Forelimb muscle (tissue), 1 donor: Measurements from ENCODE around the gene ZNF618. TPM values are rescaled to one million over a fixed set of nuclear protein-coding genes. Genes with fewer than 3 reads are reported as not detected.

Experiments
- DNase-seq: peaks from one replicate; pipeline ENCODE4 v3.0.0-alpha.2; 2013; ENCODE audit warnings: low read depth
- polyA plus RNA-seq: library from polyadenylated mRNA; unstranded; fragments of 120-200 nt; gene quantifications from one replicate; pipeline ENCODE4 v1.2.1, GENCODE V29; 2013; ENCODE audit not compliant: insufficient read length

The ZNF618 gene
- polyA plus RNA-seq, 1 donor: 13.2 TPM

DNA sequence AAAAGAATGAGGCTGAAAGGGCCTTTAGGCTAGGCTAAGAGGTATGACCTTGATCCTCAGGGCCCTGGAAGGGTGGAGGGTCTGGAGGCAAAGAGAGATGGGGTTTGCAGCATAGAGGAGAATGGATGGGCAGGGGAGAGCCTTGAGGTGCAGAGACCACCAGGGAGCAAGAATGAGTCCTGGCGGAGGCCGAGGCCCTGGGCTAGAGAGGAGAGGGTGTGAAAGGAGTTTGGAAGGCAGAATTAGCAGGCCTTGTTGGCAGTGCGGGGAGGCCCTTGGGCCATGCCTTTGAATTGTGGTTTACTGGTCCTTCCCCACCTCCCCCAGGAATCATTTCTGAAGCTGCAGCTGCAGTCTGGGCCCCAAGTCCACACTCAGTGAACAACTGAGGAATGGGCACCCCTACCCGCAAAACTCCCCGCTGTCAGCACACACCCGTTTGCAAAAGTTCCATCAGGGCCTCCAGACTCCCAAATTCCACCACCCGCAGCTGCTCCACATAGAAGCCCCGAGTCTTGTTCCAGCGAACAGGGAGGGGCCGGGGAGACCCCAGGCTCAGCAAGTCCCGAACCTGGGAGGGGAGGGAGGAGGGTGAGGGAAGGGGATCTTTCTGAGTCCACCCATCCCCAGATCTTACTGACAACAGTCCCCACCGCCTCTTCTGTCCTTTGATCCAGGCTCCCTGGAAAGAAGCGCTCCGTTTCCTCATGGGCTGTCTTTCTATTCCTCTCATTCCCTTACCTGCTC lies 220.9 kb downstream of the ZNF618 start:
- no peak for DNase-seq

DNA sequence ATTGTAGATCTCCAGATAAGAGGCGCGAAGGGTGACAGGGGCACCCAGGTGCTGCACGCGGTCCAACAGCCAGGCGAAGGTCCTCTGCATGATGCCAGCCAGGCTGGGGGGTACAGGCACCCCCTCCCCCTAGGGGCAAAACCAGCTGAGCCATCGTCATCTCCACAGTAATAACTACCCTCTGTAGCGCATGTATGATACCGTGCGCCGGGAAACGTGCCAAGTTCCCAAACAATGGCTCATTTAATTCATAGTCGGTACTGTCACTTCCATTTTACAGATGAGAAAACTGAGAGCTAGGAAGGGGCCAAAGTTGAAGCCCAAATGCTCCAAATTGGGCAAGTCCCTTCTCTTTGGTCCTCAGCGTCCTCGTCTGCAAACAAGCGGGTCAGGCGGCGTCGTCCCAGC lies 221.5 kb downstream of the ZNF618 start:
- no peak for DNase-seq

DNA sequence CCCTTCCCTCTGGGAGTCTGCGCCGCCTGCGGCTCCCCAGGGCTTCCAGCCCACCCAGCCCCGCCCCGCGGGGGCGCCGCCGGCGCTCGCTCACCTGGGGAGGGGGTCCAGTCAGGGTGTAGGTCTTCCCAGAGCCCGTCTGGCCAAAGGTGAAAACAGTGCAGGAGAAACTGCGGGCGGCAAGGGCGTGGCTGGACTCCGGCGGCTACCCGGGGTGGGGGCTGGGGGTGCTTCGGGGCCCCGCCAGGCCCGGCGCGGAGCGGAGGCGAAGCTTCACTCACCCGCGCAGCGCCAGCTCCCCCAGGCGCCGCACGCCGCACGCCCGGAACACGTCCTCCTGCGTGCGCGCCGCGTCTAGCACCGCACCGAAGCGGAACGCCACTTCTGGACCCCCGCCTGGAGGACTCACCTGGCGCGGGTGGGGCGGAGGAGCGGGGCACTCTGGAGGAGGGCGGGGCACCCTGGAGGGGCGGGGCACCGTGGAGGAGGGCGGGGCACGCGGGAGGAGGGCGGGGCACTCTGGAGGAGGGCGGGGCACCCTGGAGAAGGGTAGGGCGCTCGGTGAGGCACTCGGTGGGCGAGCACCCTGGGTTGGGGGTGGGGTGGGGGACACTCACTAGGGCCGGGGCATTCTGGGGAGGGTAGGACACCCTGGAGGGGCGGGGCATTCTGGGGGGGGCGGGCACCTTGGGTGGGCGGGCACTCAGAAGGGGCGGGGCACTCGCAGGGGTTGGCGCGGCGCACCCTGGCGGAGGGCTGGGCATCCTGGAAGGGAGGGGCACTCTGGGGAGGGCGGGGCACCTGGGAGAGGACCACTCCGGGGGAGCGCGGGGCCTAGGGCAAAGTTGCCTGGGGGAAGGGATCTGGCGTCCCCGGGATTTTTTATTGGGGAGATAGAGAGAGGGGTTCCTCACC lies 222.2 kb downstream of the ZNF618 start:
- DNase-seq: no peak

DNA sequence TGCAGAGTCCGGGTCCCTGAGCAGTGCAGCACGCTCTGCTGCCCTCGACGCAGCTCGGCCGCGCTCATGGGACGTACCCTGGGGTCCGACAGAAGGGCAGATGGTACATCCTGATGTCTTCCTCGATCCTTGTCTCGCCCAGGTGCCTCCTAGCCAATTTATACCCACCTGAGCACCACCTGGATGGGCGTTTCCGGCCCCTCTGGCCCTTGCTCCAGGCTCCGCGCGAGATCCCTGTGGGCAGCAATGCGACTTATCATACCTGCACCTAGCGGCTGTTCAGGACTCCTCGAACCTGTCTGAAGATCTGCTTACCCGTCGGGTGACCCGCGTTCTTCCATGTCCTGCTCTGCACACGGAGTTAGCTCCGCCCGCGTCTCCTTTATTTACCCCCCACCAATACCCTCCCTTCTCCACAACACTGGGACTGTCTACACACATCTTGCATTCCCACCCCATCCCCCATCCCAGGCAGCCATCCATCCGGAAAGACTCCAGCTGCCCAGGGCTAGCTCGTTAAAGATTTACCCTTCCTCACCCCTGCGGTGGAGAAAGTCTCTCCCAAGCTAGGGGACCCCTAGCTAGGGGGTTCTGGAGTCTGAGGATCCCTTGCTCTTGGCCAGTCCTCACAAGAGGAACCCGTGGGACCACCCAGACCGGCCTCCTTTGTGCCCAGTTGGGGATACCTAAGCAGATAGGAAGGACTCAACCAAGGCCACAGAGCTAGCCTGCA lies 223.0 kb downstream of the ZNF618 start, which contains the start of gene KIF12:
Gene KIF12, minus strand, starts transcription at position 357 of the 733 bp plus-strand sequence. Its CDS starts 16 bp downstream, at position 341.
- DNase-seq: no peak

DNA sequence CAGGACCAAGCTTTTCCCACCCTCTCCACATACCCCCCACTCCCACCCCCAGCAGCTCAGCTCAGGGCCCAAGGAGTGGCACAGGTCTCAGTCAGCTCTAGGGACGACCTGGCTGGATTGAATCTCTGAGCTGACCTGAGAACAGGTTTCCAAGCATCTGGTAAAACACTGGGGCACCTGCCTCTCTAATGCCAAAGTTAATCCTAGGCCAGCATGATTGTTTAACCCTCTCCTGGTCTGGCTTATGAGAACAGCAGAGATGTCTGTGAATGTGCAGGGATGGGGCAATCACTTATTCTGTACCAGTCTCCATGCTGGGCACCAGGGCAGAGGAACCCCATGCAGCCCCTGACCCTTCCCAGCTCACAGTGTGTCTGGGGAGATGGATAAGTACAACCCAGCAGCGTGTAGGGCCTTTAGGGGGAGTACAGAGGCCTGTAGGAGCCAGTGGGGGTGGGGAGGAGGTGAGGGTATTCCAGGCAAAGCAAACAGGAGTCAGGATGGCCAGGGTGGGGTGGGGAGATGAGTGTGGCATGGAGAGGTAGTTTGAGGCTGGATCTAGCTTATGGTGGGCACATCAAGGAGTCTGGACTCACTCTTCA lies 223.7 kb downstream of the ZNF618 start:
- no peak for DNase-seq

DNA sequence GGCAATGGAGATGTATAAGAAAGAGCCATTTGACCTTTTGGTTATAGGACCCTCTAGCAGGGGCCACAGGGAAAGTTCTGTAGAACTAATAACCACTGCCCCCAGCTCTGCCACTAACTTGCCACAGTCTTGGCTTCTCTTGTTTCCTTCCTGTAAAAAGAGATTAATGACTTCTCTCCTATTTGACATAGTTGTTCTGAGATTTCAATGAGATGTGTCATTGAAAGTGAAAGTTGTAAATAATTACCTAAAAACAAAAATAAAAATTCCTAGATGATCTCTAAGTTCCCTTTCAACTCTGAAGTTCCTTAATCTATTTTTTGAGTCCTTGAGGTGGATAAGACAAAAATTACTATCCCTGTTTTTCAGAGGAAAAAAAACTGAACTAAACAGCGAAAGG lies 224.4 kb downstream of the ZNF618 start:
- no peak for DNase-seq

DNA sequence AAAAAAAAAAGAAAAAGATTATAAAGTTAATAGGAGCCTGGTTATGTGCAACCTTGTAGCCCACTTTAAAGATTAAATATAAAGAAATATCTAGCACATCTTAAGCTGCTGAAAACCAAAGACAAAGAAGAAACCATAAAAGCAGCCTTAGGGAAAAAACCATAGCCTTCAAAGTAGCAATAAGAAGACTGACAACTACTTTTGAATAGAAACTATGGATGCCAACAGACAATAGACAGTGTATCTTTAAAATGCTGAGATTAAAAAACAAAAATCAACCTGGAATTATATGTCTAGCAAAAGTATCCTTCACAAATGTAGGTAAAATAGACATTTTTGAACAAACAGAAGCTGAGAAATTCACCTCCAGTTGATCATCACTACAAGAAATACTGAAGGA lies 226.4 kb downstream of the ZNF618 start:
- no peak for DNase-seq

DNA sequence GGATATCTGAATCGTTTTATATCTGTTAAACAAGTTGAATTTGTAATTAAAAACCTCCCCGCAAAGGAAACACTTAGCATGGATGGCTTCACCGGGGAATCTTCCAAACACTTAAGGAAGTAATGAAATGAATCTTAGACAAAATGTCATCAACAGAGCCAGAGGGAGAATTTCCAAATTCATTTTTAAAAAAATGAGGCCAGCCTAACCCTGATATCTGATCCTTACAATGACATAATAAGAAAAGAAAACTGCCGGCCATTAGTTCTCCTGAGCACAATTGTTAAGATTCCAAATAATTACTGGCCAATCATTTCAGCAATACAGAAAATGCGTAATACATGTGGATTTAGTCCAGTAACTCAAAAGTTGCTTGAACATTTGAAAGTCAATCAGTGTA lies 229.1 kb downstream of the ZNF618 start:
- no peak for DNase-seq

Other genes starting within 250 kb of the ZNF618 start
- gene AMBP, start 202.0 kb downstream of the ZNF618 start, polyA plus RNA-seq: not detected
- gene KIF12, start 223.0 kb downstream of the ZNF618 start, polyA plus RNA-seq: 0.13 TPM